Activated CD4-positive, CD25-positive, alpha-beta regulatory T cell (primary cell): ENCODE measurements around the gene TEDC2.
"Not testable (repeated sequence)": the region's sequence is repeated elsewhere in the genome, so short reads cannot be mapped to it uniquely, and the experiment has no call there.

Source experiments
- DNase-seq, 4 experiments: peaks; one replicate each; lab custom pipeline; 2025; lab: John Stamatoyannopoulos, UW

TEDC2 gene

GRCh38 chr16:2438121-2438520, 21.8 kb upstream of the TEDC2 start:
- DNase-seq = no peak

DNA sequence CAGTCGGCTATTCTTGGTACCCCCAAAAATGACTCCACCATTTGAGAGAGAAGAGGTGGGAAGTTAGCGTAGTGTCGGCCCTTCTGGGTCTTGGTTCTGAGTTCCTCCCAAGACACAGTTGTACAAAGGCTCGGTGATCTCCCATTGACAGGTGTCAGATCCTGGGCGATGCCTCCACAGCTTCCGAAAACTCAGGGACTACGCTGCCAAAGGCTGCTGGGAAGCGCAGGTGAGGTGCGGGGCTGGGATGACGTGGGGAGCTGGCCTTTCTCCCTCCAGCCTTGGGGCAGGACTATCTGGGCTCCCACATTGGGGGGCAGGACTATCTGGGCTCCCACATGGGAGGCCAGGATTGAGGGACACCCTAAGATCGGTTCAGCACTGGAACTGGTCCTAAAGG, 20.3 kb upstream of the TEDC2 start:
- DNase-seq = no peak

DNA sequence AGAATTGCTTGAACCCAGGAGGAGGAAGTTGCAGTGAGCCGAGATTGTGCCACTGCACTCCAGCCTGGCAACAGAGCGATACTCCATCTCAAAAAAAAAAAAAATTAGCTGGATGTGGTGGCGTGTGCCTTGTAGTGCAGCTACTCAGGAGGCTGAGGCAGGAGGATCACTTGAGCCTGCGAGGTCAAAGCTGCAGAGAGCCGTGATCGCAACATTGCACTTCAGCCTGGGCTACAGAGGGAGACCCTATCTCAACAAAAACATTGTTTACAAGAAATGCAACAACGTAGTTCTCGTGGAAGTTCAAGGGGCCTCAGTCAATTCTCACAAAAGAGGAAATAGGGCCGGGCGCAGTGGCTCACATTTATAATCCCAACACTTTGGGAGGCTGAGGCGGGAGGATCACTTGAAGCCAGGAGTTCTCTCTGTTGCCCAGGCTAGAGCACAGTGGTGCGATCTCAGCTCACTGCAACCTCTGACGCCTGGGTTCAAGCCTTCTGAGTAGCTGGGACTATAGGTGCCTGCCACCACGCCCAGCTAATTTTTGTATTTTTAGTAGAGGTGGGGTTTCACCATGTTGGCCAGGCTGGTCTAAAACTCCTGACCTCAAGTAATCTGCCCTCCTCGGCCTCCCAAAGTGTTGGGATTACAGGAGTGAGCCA, 18.6 kb upstream of the TEDC2 start:
- DNase-seq = not testable (repeated sequence)

DNA sequence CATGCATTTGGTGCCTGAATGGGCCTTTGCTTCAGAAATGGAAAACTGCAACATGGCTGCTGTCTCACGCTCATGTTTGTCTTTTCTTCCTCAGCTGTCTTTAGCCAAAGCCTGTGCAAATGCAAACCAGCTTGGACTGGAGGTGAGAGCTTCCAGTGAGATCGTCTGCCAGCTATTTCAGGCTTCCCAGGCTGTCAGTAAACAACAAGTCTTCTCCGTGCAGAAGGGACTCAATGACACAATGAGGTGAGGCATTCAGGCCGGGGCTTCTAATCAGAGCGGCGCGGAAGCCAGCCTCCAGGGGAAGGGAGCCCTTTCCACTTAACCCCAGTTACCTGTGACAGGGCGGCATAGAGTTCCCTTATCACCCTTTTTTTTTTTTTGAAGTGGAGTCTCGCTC, 16.4 kb upstream of the TEDC2 start:
- DNase-seq = no peak

GRCh38 chr16:2447920-2448583, 11.9 kb upstream of the TEDC2 start:
- DNase-seq = no peak

GRCh38 chr16:2449118-2449517, 10.8 kb upstream of the TEDC2 start:
- DNase-seq = no peak

- no peak for DNase-seq
These were observed 9.4 kb upstream of the TEDC2 start for GRCh38 chr16:2450535-2450934.

- DNase-seq = no peak
These were observed 8.9 kb upstream of the TEDC2 start for GRCh38 chr16:2450975-2451381.

DNA sequence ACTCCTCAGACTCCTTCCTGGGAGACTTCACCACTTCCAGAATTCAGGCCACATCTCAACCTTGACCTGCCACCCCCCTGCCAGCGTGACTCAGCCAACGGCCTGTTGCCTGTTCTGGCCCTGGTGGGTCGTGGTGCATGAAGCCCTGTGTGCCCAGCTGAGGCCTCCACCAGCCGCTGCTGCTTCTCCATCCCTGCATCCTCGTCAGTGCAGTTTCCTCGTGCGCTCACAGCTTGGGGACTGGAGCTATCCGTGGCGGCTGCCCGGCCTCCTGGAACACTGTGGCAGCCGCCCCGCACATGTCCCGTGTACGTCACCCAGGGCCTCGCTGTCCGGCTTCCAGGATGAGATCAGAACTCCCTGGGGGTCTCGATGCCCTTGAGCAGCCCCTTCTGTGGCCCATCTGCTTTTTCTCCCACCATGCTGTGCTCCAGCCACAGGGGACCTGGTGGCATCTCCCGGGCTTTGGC, 8.0 kb upstream of the TEDC2 start:
- DNase-seq = no peak

GRCh38 chr16:2452650-2453049, 7.3 kb upstream of the TEDC2 start:
- DNase-seq = no peak

DNA sequence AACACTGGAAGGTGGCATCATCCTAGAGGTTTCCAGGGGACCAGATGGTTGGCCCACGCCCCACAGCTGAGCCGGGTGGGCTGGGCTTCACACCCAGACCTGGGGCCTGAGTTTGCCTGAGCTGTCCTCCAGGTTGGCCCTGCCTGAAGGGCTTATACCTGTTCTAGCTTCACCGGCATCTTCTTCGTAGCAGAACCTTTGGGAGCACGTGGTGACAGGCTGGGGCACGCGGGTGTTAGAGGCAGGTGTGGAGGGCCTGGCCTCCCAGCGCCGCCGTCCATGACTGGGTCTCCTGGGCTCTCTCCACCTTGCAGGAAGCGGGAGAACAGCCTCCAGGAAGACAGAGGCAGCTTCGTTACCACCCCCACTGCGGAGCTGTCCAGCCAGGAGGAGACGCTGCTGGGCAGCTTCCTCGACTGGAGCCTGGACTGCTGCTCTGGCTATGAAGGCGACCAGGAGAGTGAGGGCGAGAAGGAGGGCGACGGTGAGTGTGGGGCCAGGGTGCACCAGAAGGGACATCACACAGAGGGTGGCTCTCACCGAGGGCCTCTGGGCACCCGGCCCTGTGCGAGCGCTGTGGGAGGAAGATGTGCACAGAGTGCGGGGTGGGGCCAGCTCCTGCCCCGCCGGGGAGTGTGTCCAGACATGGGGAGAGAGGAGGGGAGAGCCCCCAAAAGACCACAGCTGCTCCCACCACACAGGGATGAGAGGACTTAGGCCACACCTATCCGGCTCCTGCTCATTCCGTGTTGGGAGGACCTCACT, 4.6 kb upstream of the TEDC2 start:
- DNase-seq = no peak

- no peak for DNase-seq
These were observed 3.3 kb upstream of the TEDC2 start for GRCh38 chr16:2456551-2457153.

GRCh38 chr16:2457267-2457666, 2.6 kb upstream of the TEDC2 start:
- DNase-seq = no peak

GRCh38 chr16:2457946-2458345, 2.0 kb upstream of the TEDC2 start:
- DNase-seq = no peak

GRCh38 chr16:2458887-2459646, 842 bp upstream of the TEDC2 start:
- DNase-seq = no peak

DNA sequence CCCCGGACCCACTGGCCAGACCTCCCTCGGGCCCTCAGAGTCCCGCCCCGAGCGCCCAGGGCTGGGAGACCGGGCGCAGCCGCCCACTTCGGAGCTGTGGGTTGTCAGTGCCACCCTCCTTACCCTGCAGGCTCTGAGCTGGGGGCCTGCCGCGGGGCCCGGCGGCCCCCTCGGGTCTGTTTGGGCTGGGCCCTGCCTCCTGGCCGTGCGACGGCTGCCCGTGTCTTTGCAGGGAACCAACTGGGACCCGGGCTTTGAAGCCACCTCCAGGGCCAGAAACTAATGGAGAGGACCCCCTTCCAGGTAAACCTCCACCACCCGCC, 443 bp downstream of the TEDC2 start:
- DNase-seq = no peak

DNA sequence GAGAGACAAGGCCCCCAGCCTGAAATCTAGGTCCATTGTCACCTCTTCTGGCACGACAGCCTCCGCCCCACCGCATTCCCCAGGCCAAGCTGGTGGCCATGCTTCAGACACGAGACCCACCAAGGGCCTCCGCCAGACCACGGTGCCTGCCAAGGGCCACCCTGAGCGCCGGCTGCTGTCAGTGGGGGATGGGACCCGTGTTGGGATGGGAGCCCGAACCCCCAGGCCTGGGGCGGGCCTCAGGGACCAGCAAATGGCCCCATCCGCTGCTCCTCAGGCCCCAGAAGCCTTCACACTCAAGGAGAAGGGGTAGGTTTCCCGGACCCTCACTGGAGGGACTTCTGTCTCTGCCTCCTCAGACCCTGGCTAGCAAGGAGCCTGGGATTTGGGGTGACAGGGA, 1.0 kb downstream of the TEDC2 start:
- no peak for DNase-seq

GRCh38 chr16:2462031-2462866, 2.3 kb downstream of the TEDC2 start:
- DNase-seq = no peak

- DNase-seq = no peak
These were observed 4.4 kb downstream of the TEDC2 start for GRCh38 chr16:2464333-2464732.

DNA sequence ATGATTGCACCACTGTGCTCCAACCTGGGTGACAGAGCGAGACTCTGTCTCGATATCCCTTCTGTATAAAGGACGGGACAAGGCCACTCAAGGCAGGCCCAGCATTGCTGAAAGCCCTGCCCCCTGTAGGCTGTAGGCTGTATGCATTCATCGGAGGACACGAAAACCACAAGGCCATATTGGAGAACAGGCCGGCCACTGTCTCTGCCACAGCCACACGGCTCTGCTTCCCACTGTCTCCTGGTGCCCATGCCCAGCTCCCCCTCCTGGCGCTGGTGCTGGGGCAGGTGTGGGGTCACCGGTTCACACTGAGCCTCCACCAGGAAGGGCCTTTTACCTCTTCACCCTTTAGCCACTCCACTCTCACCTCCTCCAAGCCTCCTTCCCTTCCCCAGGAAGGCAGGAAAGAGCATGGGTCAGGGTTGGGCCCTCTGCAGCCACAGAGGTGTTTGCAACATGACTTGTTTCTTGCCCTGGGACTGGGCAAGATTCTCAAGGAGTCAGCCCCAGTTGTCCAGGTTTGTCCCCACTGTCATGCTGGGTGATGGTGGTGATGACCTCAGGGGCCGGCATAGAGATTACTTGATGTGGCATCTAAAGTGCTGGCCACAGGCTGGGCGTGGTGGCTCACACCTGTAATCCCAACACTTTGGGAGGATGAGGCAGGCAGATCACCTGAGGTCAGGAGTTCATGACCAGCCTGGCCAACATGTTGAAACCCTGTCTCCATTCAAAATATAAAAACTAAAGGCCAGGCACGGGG, 5.9 kb downstream of the TEDC2 start:
- no peak for DNase-seq
